Measurements from ENCODE around the gene PRKAG2. TPM values are rescaled to one million over a fixed set of nuclear protein-coding genes. Genes with fewer than 3 reads are reported as not detected.

The PRKAG2 gene
- total and polyA plus RNA-seq, 2 of the 8 experiments (the other 6 are each of a cell fraction or from before 2014, with no cell fraction given), result 7.5 to 18.1 TPM

GRCh38 chr7:151681726-151682125 is 195.2 kb downstream of the PRKAG2 start:
- 85% methylated on average over 3 of the region's 3 CpGs; no CpG with 5 or more reads in 1 of the 2 experiments for WGBS, 2 experiments (ENCODE audit: extremely low coverage in 1 of 2, insufficient coverage in 1 of 2, insufficient read length in 1 of 2, insufficient replicate concordance in 2 of 2, low coverage in 1 of 2, low lambda C conversion rate in 2 of 2, missing lambda C conversion rate in 1 of 2)
- Histone ChIP-seq H3K4me2 (ENCODE audit: insufficient read depth in 1 of 2, low read depth in 2 of 2, low read length in 2 of 2) (no peak overlapping the region), H3K4ac (replicated peaks; ENCODE audit: insufficient read length, low read depth, low read length) (no peak overlapping the region), H3K27me3 (replicated peaks in 1 of 4; ENCODE audit: control insufficient read depth in 3 of 4, extremely low read depth in 1 of 4, insufficient read depth in 3 of 4, low read length in 3 of 4) (no peaks in the 10 kb centered on the region), H3K23me2 (ENCODE audit: low read depth, low read length) (no peaks in the 10 kb centered on the region), H2BK120ac (replicated peaks; ENCODE audit: low read depth, low read length) (no peak overlapping the region), H3K14ac (ENCODE audit: insufficient read length) (no peak overlapping the region), H2BK12ac (ENCODE audit: low read depth, low read length) (no peak overlapping the region), H3K9ac (replicated peaks in 1 of 4; ENCODE audit: extremely low read depth in 1 of 4, low read depth in 3 of 4, low read length in 3 of 4) (no peak overlapping the region), H2BK20ac (ENCODE audit: low read length) (no peak overlapping the region), H2AFZ (ENCODE audit: low read length) (no peak overlapping the region), H3K56ac (replicated peaks; ENCODE audit: insufficient read length, low read depth, low read length) (no peak overlapping the region), H3K79me1 (ENCODE audit: low read depth, low read length) (no peaks in the 10 kb centered on the region), H3K4me3 (ENCODE audit: extremely low read depth in 1 of 4, insufficient read depth in 2 of 4, low read depth in 3 of 4, low read length in 4 of 4) (no peak overlapping the region), H2AK5ac (ENCODE audit: low read depth, low read length) (no peak overlapping the region), H2BK15ac (ENCODE audit: low read length) (no peak overlapping the region), H3K23ac (ENCODE audit: insufficient read length) (no peak overlapping the region), H3K79me2 (ENCODE audit: control insufficient read depth in 1 of 2, insufficient read depth in 2 of 2, low read length in 2 of 2) (no peaks in the 10 kb centered on the region), H3K36me3 (ENCODE audit: control insufficient read depth in 2 of 4, insufficient read depth in 4 of 4, low read length in 3 of 4) (no peaks in the 10 kb centered on the region), H4K5ac (ENCODE audit: insufficient read length, low read depth, low read length) (no peak overlapping the region), H4K91ac (replicated peaks; ENCODE audit: insufficient read length, low read length) (no peak overlapping the region), H3K9me3 (ENCODE audit: insufficient read depth in 2 of 2, low read depth in 1 of 2, low read length in 1 of 2) (no peaks in the 10 kb centered on the region), H4K8ac (ENCODE audit: extremely low read depth, insufficient read depth, low read length) (no peak overlapping the region), H2BK5ac (ENCODE audit: low read depth, low read length) (no peak overlapping the region), H3K4me1 (replicated peaks in 1 of 4; ENCODE audit: control insufficient read depth in 3 of 4, insufficient read depth in 4 of 4, low read length in 3 of 4) (no peaks in the 10 kb centered on the region; a peak in 1 of 7 replicates), H3K18ac (ENCODE audit: extremely low read depth, low read length) (no peak overlapping the region), H4K20me1 (replicated peaks in 1 of 2; ENCODE audit: control insufficient read depth in 1 of 2, insufficient read depth in 2 of 2, low read length in 2 of 2) (no peaks in the 10 kb centered on the region), H3K27ac (ENCODE audit: low read depth, low read length) (no peak overlapping the region)
- ChIA-PET POLR2A (ENCODE audit: partially characterized antibody) (no interaction called here), CTCF (ENCODE audit: partially characterized antibody) (interaction anchor here (0.7 to 2.0 kb wide), 7 partner anchors 14 to 61 kb away, joined by 3 to 8 read pairs (median 3); no protein-coding TSS in a partner anchor)
- TF ChIP-seq JUND (IDR thresholded peaks at IDR 0.05; ENCODE audit: low read length) (no peak), TEAD4 (IDR thresholded peaks at IDR 0.05; ENCODE audit: low read depth, low read length) (no peak), TAF1 (IDR thresholded peaks at IDR 0.05; ENCODE audit: low read depth, low read length) (no peak), BACH1 (IDR thresholded peaks at IDR 0.05; ENCODE audit: low read length) (no peak), RXRA (IDR thresholded peaks at IDR 0.05; ENCODE audit: insufficient read depth, low read depth, low read length) (no peak), SIN3A (conservative IDR thresholded peaks at IDR 0.05 in 1 of 2, IDR thresholded peaks at IDR 0.05 in 1 of 2; ENCODE audit: low read depth in 1 of 2, low read length in 2 of 2) (no peak), CEBPB (IDR thresholded peaks at IDR 0.05; ENCODE audit: low read depth, low read length) (no peak), GABPA (IDR thresholded peaks at IDR 0.05; ENCODE audit: borderline replicate concordance, insufficient read depth, low read length) (no peak)
- FAIRE-seq, result no peak
- no peak for DNase-seq (ENCODE audit: low read depth in 1 of 2, low spot score in 2 of 2)

All from H1 (cell line).